Keratinocyte (primary cell): ENCODE results near the gene GHRHR. TPM values are rescaled to one million over a fixed set of nuclear protein-coding genes. Genes with fewer than 3 reads are reported as not detected.

Experiments used
- DNase-seq: peaks from one replicate; pipeline ENCODE4 v3.0.0-alpha.2; 2011; ENCODE audit warnings: low read depth, missing footprints, low spot score
- FAIRE-seq: peaks from 2 replicates; lab custom pipeline; 2011; peaks lifted over from hg19 to GRCh38; lab: Jason Lieb, UNC
- H2AFZ ChIP-seq: 2 replicates; pipeline ENCODE4 v1.6.0; 2012; ENCODE audit warnings: low read length, control low read depth, inconsistent platforms; ENCODE audit not compliant: control insufficient read depth
- H3K27ac ChIP-seq: 2 replicates; pipeline ENCODE4 v1.5.1; 2011; ENCODE audit warnings: low read length; ENCODE audit not compliant: control insufficient read depth, insufficient read depth
- H3K27me3 ChIP-seq: 3 replicates; pipeline ENCODE4 v1.6.0; 2011; ENCODE audit warnings: low read length; ENCODE audit not compliant: control insufficient read depth, insufficient read depth; ENCODE audit errors: extremely low read depth
- H3K36me3 ChIP-seq, 2 experiments: 2 replicates in 1 of 2; 3 replicates in 1 of 2; pipeline ENCODE4 v1.5.1; 2011; ENCODE audit warnings: low read length in 2 of 2, mild to moderate bottlenecking in 1 of 2; ENCODE audit not compliant: control insufficient read depth in 2 of 2, insufficient read depth in 2 of 2; ENCODE audit errors: extremely low read depth in 1 of 2
- H3K4me1 ChIP-seq: 3 replicates; pipeline ENCODE4 v1.5.1; 2011; ENCODE audit warnings: low read length; ENCODE audit not compliant: control insufficient read depth, insufficient read depth; ENCODE audit errors: extremely low read depth
- H3K4me2 ChIP-seq: 3 replicates; pipeline ENCODE4 v1.6.0; 2011; ENCODE audit warnings: low read depth, low read length; ENCODE audit not compliant: control insufficient read depth, insufficient read depth; ENCODE audit errors: extremely low read depth
- H3K4me3 ChIP-seq, 3 experiments: fragments of 200-600 bp in 1 of 3; sonication (generic) in 1 of 3; 2 replicates in 2 of 3; 3 replicates in 1 of 3; pipeline ENCODE4 v1.5.1; 2011 to 2016; ENCODE audit warnings: low read length in 3 of 3, mild to moderate bottlenecking in 3 of 3, control low read depth in 2 of 3, inconsistent platforms in 1 of 3, low read depth in 1 of 3, mixed read lengths in 1 of 3, mixed run types in 1 of 3, moderate library complexity in 1 of 3; ENCODE audit not compliant: control insufficient read depth in 2 of 3, insufficient read depth in 2 of 3; ENCODE audit errors: extremely low read depth in 1 of 3
- H3K79me2 ChIP-seq: 2 replicates; pipeline ENCODE4 v1.6.0; 2012; ENCODE audit warnings: low read length; ENCODE audit not compliant: control insufficient read depth, insufficient read depth
- H3K9ac ChIP-seq: 3 replicates; pipeline ENCODE4 v1.6.0; 2011; ENCODE audit warnings: low read length; ENCODE audit not compliant: control insufficient read depth, insufficient read depth; ENCODE audit errors: extremely low read depth
- H3K9me1 ChIP-seq: 3 replicates; pipeline ENCODE4 v1.6.0; 2011; ENCODE audit warnings: low read length; ENCODE audit not compliant: control insufficient read depth, insufficient read depth; ENCODE audit errors: extremely low read depth
- H3K9me3 ChIP-seq: 2 replicates; pipeline ENCODE4 v1.5.1; 2012; ENCODE audit warnings: low read depth, low read length; ENCODE audit not compliant: control insufficient read depth
- H4K20me1 ChIP-seq: 3 replicates; pipeline ENCODE4 v1.6.0; 2011; ENCODE audit warnings: low read length; ENCODE audit not compliant: control insufficient read depth, insufficient read depth; ENCODE audit errors: extremely low read depth
- EZH2 ChIP-seq: IDR thresholded peaks from one replicate; pipeline ENCODE4 v1.6.1; 2012; ENCODE audit warnings: inconsistent platforms, mild to moderate bottlenecking, low read length, moderate library complexity
- dilution Hi-C: fragments of 300-500 bp; cut with MboI; formaldehyde crosslinking; loops from one replicate; pipeline ENCODE4 v1.7.0; 2020; ENCODE audit warnings: low sequenced_read_pairs; ENCODE audit not compliant: extremely low pct_ligation_motif_present
- polyA plus RNA-seq, 5 experiments: library from polyadenylated mRNA; depleted of rRNA in 3 of 5; stranded (reverse) in 3 of 5; stranded (forward) in 1 of 5; unstranded in 1 of 5; fragments of >200 nt; gene quantifications; 1 replicate in 1 of 5; 2 replicates in 3 of 5; 3 replicates in 1 of 5; pipeline versions ENCODE4 v1.2.1 to v1.2.3, GENCODE V29; 2011 to 2012; ENCODE audit warnings: missing spikeins in 2 of 5, low read depth in 1 of 5, low replicate concordance in 1 of 5
- TF ChIP-seq, protein P1 (sequence below), 3 experiments: IDR thresholded peaks in 1 of 3; conservative IDR thresholded peaks in 1 of 3; optimal IDR thresholded peaks in 1 of 3; 2 replicates in 2 of 3; 3 replicates in 1 of 3; pipeline versions ENCODE3 to v1.5.1; 2011; ENCODE audit warnings: low read length in 3 of 3, mild to moderate bottlenecking in 3 of 3, moderate library complexity in 2 of 3, control low read depth in 1 of 3, inconsistent platforms in 1 of 3; ENCODE audit not compliant: insufficient read depth in 2 of 3; ENCODE audit errors: extremely low read depth in 1 of 3

GHRHR gene
- polyA plus RNA-seq, 1 donor (not counting 4 experiments of a cell fraction or from before 2014, with no cell fraction given): not detected

DNA sequence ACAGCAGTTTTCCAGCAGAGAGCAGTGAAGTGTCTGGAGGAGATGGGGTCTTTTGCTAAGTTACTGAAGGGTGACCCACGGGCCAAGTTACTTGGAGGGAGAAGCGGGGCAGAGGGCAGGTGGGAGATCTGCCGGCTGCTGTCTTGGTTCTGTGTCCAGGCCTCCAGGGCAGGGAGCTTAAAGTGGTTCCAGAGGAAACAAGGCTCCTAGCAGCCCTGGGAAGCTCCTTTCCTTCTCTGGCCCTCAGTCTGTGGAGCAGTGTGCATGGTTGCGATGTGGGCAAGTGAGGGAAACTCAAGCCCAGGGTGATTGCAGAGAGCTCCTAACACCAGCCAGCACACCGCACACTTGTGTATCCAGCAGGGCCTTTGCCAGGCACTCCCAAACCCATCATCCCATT is 6.3 kb downstream of the GHRHR start:
- TF ChIP-seq EZH2: no peak
- TF ChIP-seq, protein P1, sequence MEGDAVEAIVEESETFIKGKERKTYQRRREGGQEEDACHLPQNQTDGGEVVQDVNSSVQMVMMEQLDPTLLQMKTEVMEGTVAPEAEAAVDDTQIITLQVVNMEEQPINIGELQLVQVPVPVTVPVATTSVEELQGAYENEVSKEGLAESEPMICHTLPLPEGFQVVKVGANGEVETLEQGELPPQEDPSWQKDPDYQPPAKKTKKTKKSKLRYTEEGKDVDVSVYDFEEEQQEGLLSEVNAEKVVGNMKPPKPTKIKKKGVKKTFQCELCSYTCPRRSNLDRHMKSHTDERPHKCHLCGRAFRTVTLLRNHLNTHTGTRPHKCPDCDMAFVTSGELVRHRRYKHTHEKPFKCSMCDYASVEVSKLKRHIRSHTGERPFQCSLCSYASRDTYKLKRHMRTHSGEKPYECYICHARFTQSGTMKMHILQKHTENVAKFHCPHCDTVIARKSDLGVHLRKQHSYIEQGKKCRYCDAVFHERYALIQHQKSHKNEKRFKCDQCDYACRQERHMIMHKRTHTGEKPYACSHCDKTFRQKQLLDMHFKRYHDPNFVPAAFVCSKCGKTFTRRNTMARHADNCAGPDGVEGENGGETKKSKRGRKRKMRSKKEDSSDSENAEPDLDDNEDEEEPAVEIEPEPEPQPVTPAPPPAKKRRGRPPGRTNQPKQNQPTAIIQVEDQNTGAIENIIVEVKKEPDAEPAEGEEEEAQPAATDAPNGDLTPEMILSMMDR (optimal IDR thresholded peaks at IDR 0.05 in 1 of 3, IDR thresholded peaks at IDR 0.05 in 1 of 3, conservative IDR thresholded peaks at IDR 0.05 in 1 of 3; ENCODE audit: extremely low read depth in 1 of 3, insufficient read depth in 2 of 3, low read length in 3 of 3): no peak

GRCh38 chr7:30970594-30971094 is 6.9 kb downstream of the GHRHR start:
- Histone ChIP-seq H3K36me3 (no peaks in the 10 kb centered on the region), H3K27ac (no peak overlapping the region), H3K79me2 (no peaks in the 10 kb centered on the region), H3K4me1 (no peaks in the 10 kb centered on the region), H2AFZ (no peak overlapping the region), H3K4me2 (no peak overlapping the region), H3K27me3 (peaks cover 26% of the 10 kb centered on the region), H3K9me3 (no peaks in the 10 kb centered on the region), H3K9ac (no peak overlapping the region), H4K20me1 (no peaks in the 10 kb centered on the region), H3K9me1 (no peaks in the 10 kb centered on the region), H3K4me3 (no peak overlapping the region)
- dilution Hi-C loops: no loop called here
- DNase-seq: no peak
- no peak for FAIRE-seq
- no peak for TF ChIP-seq EZH2
- TF ChIP-seq, protein P1 (optimal IDR thresholded peaks at IDR 0.05 in 1 of 3, IDR thresholded peaks at IDR 0.05 in 1 of 3, conservative IDR thresholded peaks at IDR 0.05 in 1 of 3; ENCODE audit: extremely low read depth in 1 of 3, insufficient read depth in 2 of 3, low read length in 3 of 3): no peak

More for the DNA sequence above, 6.3 kb downstream of the GHRHR start:
- Histone ChIP-seq H2AFZ (no peak overlapping the region), H3K4me1 (no peaks in the 10 kb centered on the region), H3K9me3 (no peaks in the 10 kb centered on the region), H3K9ac (no peak overlapping the region), H3K36me3 (no peaks in the 10 kb centered on the region), H3K4me3 (no peak overlapping the region), H3K27me3 (peaks cover 26% of the 10 kb centered on the region), H3K27ac (no peak overlapping the region), H3K9me1 (no peaks in the 10 kb centered on the region), H4K20me1 (no peaks in the 10 kb centered on the region), H3K4me2 (no peak overlapping the region), H3K79me2 (no peaks in the 10 kb centered on the region)
- FAIRE-seq (no peak), DNase-seq (no peak)
- dilution Hi-C loops: no loop called here
